ENCODE measurements around the gene PDYN.

The PDYN gene

DNA sequence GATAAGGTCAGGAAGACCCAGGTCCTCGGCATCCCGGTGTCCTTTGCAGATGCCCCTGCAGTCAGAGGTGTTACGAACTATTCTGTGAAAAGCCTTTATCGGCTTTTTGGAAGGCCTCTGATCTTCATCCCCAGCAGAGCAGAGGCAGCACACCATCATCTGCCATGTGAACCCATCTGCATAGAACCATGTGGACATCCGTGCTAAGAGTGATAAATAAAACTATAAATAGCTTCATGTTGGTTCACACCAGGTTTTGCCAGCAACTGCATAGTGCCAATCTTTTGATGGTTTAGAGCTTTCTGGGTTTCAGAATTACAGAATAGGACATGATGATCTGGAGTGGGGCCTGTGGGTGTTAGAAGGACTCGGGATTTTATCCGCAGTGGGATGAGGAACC, 65.1 kb downstream of the PDYN start:
- TF ChIP-seq, protein P1, sequence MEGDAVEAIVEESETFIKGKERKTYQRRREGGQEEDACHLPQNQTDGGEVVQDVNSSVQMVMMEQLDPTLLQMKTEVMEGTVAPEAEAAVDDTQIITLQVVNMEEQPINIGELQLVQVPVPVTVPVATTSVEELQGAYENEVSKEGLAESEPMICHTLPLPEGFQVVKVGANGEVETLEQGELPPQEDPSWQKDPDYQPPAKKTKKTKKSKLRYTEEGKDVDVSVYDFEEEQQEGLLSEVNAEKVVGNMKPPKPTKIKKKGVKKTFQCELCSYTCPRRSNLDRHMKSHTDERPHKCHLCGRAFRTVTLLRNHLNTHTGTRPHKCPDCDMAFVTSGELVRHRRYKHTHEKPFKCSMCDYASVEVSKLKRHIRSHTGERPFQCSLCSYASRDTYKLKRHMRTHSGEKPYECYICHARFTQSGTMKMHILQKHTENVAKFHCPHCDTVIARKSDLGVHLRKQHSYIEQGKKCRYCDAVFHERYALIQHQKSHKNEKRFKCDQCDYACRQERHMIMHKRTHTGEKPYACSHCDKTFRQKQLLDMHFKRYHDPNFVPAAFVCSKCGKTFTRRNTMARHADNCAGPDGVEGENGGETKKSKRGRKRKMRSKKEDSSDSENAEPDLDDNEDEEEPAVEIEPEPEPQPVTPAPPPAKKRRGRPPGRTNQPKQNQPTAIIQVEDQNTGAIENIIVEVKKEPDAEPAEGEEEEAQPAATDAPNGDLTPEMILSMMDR (IDR thresholded peaks at IDR 0.05) = no peak
- intact Hi-C loops (cut with DNase I; ENCODE audit: low total_unique reads) = loop anchor here (5.0 kb wide), 1 partner anchor 41 kb away; no protein-coding TSS in a partner anchor
- Histone ChIP-seq H3K9me3 (no peaks in the 10 kb centered on the region), H3K36me3 (peaks cover 8 to 64% (median 30%) of the 10 kb centered on the region in 3 donors), H3K4me1 (peaks cover 0 to 9% (median 8%) of the 10 kb centered on the region in 4 donors), H3K27ac (no peak overlapping the region), H3K4me3 (no peak overlapping the region), H3K27me3 (no peaks in the 10 kb centered on the region)
- DNase-seq = no peak
